Subcutaneous adipose tissue (tissue), 4 donors: ENCODE results near the gene CYB561D1. TPM values are rescaled to one million over a fixed set of nuclear protein-coding genes. Genes with fewer than 3 reads are reported as not detected.

ENCODE experiments used
- total RNA-seq, 4 donors: library from RNA; depleted of rRNA; stranded (reverse); fragments of >200 nt; gene quantifications; one replicate each; pipeline ENCODE4 v1.1.0, GENCODE V29; 2016
- TF ChIP-seq, protein P1 (sequence below): fragments of 450-650 bp; IDR thresholded peaks from one replicate; pipeline ENCODE4 v1.5.1; 2016; ENCODE audit warnings: low read depth, mild to moderate bottlenecking, control low read depth, antibody characterized with exemption, moderate library complexity

Gene CYB561D1
- total RNA-seq, 4 donors from 2014 or later: 4.0 to 6.6 (median 5.5) TPM

DNA sequence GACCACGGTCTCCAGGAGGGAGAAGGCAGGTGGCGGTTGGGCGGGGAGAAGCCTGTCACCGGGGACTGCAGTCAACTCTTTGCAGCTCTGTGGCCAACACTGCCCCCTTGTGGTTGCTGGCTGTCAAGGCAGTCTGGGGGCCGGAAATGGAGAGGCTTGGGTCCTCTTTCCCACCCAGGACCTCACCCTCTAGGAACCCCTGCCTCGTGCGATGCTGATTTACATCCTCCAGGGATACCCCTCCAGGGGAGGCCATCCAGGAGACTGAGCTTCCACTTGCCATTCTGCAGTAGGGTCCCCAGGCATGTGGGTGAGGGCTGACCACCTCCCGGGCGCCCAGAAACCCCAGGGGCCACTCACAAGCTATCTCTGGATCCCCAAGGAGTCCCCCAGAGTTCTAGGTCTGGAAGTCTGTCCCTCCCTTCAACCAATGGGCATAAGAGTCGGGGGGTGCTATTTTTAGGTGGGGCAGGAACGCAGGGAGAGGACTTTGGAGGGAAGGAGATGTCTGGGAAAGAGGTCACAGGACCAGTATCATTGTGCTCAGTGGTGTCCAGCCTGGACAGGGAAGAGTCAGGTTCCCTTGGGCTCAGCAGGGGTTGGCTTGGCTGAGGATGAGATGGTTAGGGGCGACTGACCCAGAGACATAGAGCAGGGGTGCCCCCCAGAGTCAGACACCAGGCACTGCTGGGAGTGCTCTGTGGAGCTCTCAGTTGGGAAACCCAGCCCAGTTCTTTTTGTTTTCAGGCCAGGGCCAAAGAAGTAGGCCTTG, 38.7 kb downstream of the CYB561D1 start:
- TF ChIP-seq, protein P1, sequence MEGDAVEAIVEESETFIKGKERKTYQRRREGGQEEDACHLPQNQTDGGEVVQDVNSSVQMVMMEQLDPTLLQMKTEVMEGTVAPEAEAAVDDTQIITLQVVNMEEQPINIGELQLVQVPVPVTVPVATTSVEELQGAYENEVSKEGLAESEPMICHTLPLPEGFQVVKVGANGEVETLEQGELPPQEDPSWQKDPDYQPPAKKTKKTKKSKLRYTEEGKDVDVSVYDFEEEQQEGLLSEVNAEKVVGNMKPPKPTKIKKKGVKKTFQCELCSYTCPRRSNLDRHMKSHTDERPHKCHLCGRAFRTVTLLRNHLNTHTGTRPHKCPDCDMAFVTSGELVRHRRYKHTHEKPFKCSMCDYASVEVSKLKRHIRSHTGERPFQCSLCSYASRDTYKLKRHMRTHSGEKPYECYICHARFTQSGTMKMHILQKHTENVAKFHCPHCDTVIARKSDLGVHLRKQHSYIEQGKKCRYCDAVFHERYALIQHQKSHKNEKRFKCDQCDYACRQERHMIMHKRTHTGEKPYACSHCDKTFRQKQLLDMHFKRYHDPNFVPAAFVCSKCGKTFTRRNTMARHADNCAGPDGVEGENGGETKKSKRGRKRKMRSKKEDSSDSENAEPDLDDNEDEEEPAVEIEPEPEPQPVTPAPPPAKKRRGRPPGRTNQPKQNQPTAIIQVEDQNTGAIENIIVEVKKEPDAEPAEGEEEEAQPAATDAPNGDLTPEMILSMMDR: no peak

DNA sequence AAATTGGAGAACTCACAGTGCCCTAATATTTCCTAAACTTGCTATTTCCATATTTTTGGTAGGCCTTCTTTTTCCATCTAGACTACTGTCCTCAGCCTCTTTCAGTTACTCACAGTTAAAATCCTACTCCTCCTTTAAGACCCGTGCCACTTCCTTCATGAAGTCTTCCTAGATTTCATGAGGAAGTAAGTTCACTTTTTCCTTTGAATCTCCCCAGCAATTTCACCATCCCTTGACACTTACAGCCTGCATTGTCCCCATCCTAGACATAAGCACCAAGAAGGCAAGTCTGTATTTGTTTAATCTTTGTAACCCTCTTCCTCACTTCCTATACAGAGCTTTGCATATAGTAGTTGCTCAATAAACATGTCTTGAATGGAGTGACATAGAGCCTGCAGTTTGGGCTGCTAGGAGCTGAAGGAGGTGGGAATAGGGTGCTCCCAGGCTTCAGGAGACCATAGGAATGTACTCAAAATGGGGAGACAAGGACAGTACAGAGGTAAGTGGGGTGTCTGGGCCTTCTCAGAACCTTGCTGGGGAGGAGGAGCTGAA, 40.5 kb downstream of the CYB561D1 start:
- TF ChIP-seq, protein P1: no peak

DNA sequence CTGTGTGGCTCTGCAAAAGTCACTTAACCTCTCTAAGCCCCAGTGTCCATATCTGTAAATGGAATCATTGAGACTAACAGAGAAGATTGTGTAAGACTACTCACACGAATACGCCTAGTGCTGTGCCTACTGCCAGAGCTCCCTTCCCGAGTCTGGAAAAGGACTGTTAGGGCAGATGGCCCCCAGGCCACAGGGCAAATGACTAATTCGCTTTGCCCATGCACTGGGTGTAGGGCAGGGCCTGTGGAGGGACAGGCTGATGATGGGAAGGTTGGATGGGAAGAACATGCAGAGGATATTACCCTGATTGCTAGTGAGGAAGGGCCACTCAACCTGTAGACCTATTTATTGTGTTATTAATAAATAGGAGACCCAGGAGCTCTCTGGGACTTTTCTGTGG, 41.6 kb downstream of the CYB561D1 start:
- TF ChIP-seq, protein P1: no peak

DNA sequence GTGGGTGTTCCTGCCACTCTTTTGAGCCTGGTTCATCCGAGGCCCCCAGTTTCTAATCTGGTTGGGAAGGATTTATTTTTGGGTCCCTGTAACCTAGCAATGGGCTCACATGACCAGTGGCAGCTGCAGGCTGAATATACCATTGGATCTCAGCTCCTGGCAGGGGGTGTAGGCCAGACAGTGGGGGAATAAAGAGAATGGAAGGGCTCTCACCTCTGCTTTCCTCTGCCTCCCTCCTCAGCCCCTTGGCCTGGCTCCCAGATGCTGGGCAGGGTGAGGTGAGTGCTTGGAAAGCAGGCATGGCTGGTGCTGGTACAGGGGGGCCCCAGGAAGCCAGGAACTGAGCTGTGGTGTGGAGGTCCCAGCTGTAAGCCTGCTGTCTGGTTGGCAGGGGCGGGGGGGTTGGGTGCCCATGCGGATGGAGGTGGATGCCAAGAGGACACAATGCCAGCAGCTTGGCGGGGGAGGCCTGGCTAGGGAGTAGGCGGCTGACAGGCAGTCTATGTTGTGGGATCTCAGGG, 42.1 kb downstream of the CYB561D1 start:
- TF ChIP-seq, protein P1: no peak

DNA sequence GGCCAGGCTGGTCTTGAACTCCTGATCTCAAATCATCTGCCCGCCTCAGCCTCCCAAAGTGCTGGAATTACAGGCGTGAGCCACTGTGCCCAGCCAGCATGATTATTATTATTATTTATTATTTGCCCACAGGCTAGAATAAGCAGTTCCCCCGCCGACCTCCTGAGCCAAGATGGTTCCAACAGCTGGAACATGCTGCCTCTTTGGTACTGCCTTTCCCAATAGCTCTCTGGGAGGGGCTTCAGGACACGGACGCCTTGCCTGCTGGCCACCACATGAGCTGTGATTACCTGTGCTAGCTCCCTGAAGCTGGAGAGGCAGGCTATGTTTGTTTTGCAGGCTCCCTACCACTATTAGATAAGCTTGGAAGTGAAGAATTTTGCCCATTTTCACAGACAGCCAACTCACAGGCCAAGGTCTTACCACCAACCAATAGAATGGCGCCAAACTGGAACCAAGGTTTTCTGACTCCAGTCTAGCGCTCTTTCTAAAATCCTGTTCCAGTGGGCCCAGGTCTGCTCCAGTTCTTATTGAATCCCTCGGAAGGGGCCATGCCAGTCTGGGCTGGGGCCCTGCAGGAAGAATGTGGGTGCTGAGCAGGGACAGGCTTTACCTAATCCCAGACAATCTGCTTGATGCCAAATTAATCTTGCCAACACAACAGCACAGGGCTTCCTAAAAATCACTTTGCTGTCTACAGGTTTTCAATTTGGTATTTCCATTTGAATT, 43.7 kb downstream of the CYB561D1 start:
- TF ChIP-seq, protein P1: no peak

DNA sequence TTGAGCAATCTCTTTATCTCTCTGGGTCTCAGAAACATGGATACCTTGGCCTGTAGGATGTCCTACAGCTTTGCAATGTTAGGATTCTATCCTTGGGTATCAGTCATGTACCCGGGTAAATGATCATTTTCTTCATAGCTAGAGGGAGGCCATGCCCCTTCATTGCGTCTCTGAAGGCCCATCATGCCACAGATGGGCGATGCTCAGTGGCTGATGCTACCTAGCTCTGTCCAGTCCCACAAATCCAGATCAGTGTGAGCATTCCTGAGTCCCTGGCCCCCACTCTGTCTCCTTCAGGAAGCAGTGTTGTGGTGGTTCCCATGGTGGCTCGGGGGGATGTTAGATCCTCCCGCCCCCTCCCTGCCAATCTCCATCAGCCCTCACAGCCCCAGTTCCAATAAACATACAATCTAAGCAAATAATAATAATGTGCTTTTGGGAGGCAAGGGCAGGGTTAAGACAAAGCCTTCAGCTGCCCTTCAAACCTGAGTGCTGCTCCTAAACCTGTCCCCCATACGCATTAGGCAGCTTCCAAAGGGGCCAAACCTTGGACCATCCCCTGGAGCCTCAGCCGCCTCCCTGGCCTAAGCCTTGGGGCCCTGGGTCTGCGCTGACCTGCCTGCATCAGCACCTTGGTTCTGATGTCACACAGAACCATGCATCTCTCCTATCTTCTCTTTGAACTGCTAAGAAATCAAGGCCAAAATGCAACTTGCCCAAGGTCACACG, 45.1 kb downstream of the CYB561D1 start:
- TF ChIP-seq, protein P1: no peak
